H9 (cell line): ENCODE measurements around the gene C10orf143. TPM values are rescaled to one million over a fixed set of nuclear protein-coding genes. Genes with fewer than 3 reads are reported as not detected.

Source experiments
- DNase-seq: peaks from one replicate; pipeline ENCODE4 v3.0.0-alpha.2; 2017
- H2AFZ ChIP-seq: one replicate; pipeline ENCODE4 v1.6.1; 2013; ENCODE audit warnings: mild to moderate bottlenecking, low read length, control low read depth, moderate library complexity
- H2AK5ac ChIP-seq: 2 replicates; pipeline ENCODE4 v1.6.1; 2013; ENCODE audit warnings: low read length, control low read depth, mixed read lengths; ENCODE audit not compliant: insufficient read length
- H2BK120ac ChIP-seq: one replicate; pipeline ENCODE4 v1.6.1; 2013; ENCODE audit warnings: low read depth, mild to moderate bottlenecking, low read length, control low read depth, inconsistent platforms; ENCODE audit not compliant: poor library complexity, severe bottlenecking
- H2BK12ac ChIP-seq: 2 replicates; pipeline ENCODE4 v1.6.1; 2013; ENCODE audit warnings: low read length, control low read depth, mixed read lengths, low read depth; ENCODE audit not compliant: insufficient read length
- H2BK15ac ChIP-seq: 2 replicates; pipeline ENCODE4 v1.6.1; 2013; ENCODE audit warnings: low read depth, low read length, control low read depth
- H2BK20ac ChIP-seq: one replicate; pipeline ENCODE4 v1.6.1; 2013; ENCODE audit warnings: low read depth, mild to moderate bottlenecking, low read length, control low read depth, inconsistent platforms; ENCODE audit not compliant: poor library complexity, severe bottlenecking
- H2BK5ac ChIP-seq: 2 replicates; pipeline ENCODE4 v1.6.1; 2013; ENCODE audit warnings: low read length, control low read depth, mixed read lengths; ENCODE audit not compliant: insufficient read length
- H3K14ac ChIP-seq: 2 replicates; pipeline ENCODE4 v1.6.1; 2013; ENCODE audit warnings: low read length, control low read depth; ENCODE audit not compliant: insufficient read depth
- H3K18ac ChIP-seq: 2 replicates; pipeline ENCODE4 v1.6.1; 2013; ENCODE audit warnings: low read depth, mild to moderate bottlenecking, mixed read lengths, low read length, control low read depth; ENCODE audit not compliant: insufficient read length
- H3K23ac ChIP-seq: 2 replicates; pipeline ENCODE4 v1.6.1; 2013; ENCODE audit warnings: low read length, control low read depth, mixed read lengths, low read depth; ENCODE audit not compliant: insufficient read length
- H3K23me2 ChIP-seq: 2 replicates; pipeline ENCODE4 v1.6.1; 2013; ENCODE audit warnings: low read depth, mild to moderate bottlenecking, mixed read lengths, low read length, control low read depth; ENCODE audit not compliant: insufficient read length, poor library complexity, severe bottlenecking
- H3K27ac ChIP-seq: 2 replicates; pipeline ENCODE4 v1.5.1; 2013; ENCODE audit warnings: low read length, control low read depth, mixed read lengths, low read depth; ENCODE audit not compliant: insufficient read length
- H3K27me3 ChIP-seq: 2 replicates; pipeline ENCODE4 v1.6.1; 2013; ENCODE audit warnings: low read length, control low read depth, inconsistent platforms; ENCODE audit not compliant: insufficient read depth
- H3K4ac ChIP-seq: 2 replicates; pipeline ENCODE4 v1.6.1; 2013; ENCODE audit warnings: low read depth, mild to moderate bottlenecking, control low read depth, inconsistent platforms, low read length, moderate library complexity
- H3K4me1 ChIP-seq: 2 replicates; pipeline ENCODE4 v1.6.1; 2013; ENCODE audit warnings: low read length, control low read depth, inconsistent platforms; ENCODE audit not compliant: insufficient read depth
- H3K4me2 ChIP-seq: 2 replicates; pipeline ENCODE4 v1.6.1; 2013; ENCODE audit warnings: low read length, control low read depth, mixed read lengths; ENCODE audit not compliant: insufficient read length, insufficient read depth
- H3K56ac ChIP-seq: 2 replicates; pipeline ENCODE4 v1.6.1; 2013; ENCODE audit warnings: low read depth, mild to moderate bottlenecking, mixed read lengths, low read length, control low read depth; ENCODE audit not compliant: insufficient read length
- H3K79me1 ChIP-seq: 2 replicates; pipeline ENCODE4 v1.6.1; 2013; ENCODE audit warnings: low read depth, mild to moderate bottlenecking, moderate library complexity, low read length, control low read depth, inconsistent platforms; ENCODE audit not compliant: insufficient read depth, poor library complexity, severe bottlenecking
- H3K79me2 ChIP-seq: 2 replicates; pipeline ENCODE4 v1.6.1; 2013; ENCODE audit warnings: low read length, control low read depth, inconsistent platforms; ENCODE audit not compliant: insufficient read depth
- H3K9ac ChIP-seq: 2 replicates; pipeline ENCODE4 v1.6.1; 2013; ENCODE audit warnings: low read length, control low read depth, mixed read lengths; ENCODE audit not compliant: insufficient read length; ENCODE audit errors: extremely low read depth
- H3K9me3 ChIP-seq: one replicate; pipeline ENCODE4 v1.6.1; 2013; ENCODE audit warnings: low read depth, low read length, inconsistent platforms; ENCODE audit not compliant: control insufficient read depth
- H3T11ph ChIP-seq: one replicate; pipeline ENCODE4 v1.6.1; 2013; ENCODE audit warnings: mild to moderate bottlenecking, low read length, control low read depth, inconsistent platforms
- H4K20me1 ChIP-seq: one replicate; pipeline ENCODE4 v1.6.1; 2013; ENCODE audit not compliant: control insufficient read depth, insufficient read length, insufficient read depth
- H4K5ac ChIP-seq: 2 replicates; pipeline ENCODE4 v1.6.1; 2013; ENCODE audit warnings: low read depth, mild to moderate bottlenecking, mixed read lengths, low read length, control low read depth; ENCODE audit not compliant: insufficient read length
- H4K8ac ChIP-seq: replicated peaks from 2 replicates; pipeline ENCODE4 v1.6.1; 2013; ENCODE audit warnings: low read length, control low read depth, mixed read lengths, low read depth; ENCODE audit not compliant: insufficient read length
- H4K91ac ChIP-seq: 2 replicates; pipeline ENCODE4 v1.6.1; 2013; ENCODE audit warnings: low read depth, mild to moderate bottlenecking, moderate library complexity, mixed read lengths, low read length, control low read depth; ENCODE audit not compliant: insufficient read length
- H3K27ac Mint-ChIP-seq, 3 experiments: 2 replicates in 2 of 3; 3 replicates in 1 of 3; pipeline ENCODE4 v1.8.0; 2020 to 2021; ENCODE audit warnings: mixed read lengths in 3 of 3, mild to moderate bottlenecking in 1 of 3, moderate library complexity in 1 of 3
- H3K27me3 Mint-ChIP-seq: 2 replicates; pipeline ENCODE4 v1.8.0; 2021; ENCODE audit warnings: low read depth, mild to moderate bottlenecking, moderate library complexity, mixed read lengths
- H3K36me3 Mint-ChIP-seq, 3 experiments: 2 replicates in 2 of 3; 3 replicates in 1 of 3; pipeline ENCODE4 v1.8.0; 2020 to 2021; ENCODE audit warnings: low read depth in 3 of 3, mixed read lengths in 3 of 3; ENCODE audit not compliant: insufficient read depth in 1 of 3
- H3K4me1 Mint-ChIP-seq, 2 experiments: 2 replicates each; pipeline ENCODE4 v1.8.0; 2020; ENCODE audit warnings: mixed read lengths in 2 of 2
- H3K4me3 Mint-ChIP-seq, 2 experiments: 2 replicates in 1 of 2; 3 replicates in 1 of 2; pipeline ENCODE4 v1.8.0; 2020 to 2021; ENCODE audit warnings: mild to moderate bottlenecking in 2 of 2, mixed read lengths in 2 of 2, moderate library complexity in 1 of 2
- H3K9me3 Mint-ChIP-seq, 2 experiments: 2 replicates in 1 of 2; 3 replicates in 1 of 2; pipeline ENCODE4 v1.8.0; 2020; ENCODE audit warnings: mild to moderate bottlenecking in 2 of 2, mixed read lengths in 2 of 2, moderate library complexity in 1 of 2
- WGBS: extraction: QIAGEN DNeasy Blood & Tissue Kit; methylation state at CpG from one replicate; pipeline ENCODE4 v1.1.7; 2013; ENCODE audit warnings: missing lambda C conversion rate, low lambda C conversion rate, mixed read lengths; ENCODE audit not compliant: insufficient read length; ENCODE audit errors: extremely low coverage; 5-methylcytosine and 5-hydroxymethylcytosine counted together
- total RNA-seq: library from RNA; stranded (reverse); gene quantifications from 2 replicates; pipeline ENCODE4 v1.2.1, GENCODE V29; 2021
- TF ChIP-seq, protein P1 (sequence below): fragments of 200-600 bp; sonication (generic); conservative IDR thresholded peaks from 3 replicates; pipeline ENCODE4 v1.8.0; 2021; ENCODE audit warnings: antibody characterized with exemption, mild to moderate bottlenecking

Gene C10orf143
- total RNA-seq, 1 experiment from 2014 or later = 0.94 TPM

DNA sequence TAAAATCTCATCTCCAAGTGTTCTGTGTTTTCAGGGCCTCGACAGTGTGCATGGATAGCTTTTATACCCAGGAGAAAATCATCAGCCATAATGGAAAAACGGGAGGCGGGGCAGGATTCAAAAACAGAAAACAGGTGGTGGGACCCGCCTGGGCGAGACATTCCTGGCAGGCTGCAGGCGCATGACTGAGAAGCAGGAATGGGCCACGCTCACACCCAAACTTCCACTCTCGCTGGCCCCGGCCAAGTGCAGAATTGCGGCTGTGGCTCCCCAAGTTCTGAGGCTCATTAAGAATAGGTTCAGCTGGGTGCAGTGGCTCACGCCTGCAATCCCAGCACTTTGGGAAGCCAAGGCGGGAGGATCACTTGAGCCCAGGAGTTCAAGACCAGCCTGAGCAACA, 60.6 kb downstream of the C10orf143 start:
- Histone ChIP-seq H4K8ac (no peak overlapping the region), H3K23ac (no peak overlapping the region), H2AFZ (no peak overlapping the region), H3K56ac (no peak overlapping the region), H3K14ac (no peak overlapping the region), H2AK5ac (no peak overlapping the region), H3K18ac (no peak overlapping the region), H2BK5ac (no peak overlapping the region), H3K79me2 (no peaks in the 10 kb centered on the region), H2BK12ac (no peak overlapping the region), H4K5ac (no peak overlapping the region), H3K4ac (no peak overlapping the region), H4K20me1 (no peaks in the 10 kb centered on the region), H3K27ac (no peak overlapping the region), H2BK120ac (no peak overlapping the region), H3K9me3 (no peaks in the 10 kb centered on the region), H3K27me3 (no peaks in the 10 kb centered on the region), H3K9ac (no peak overlapping the region), H3K4me1 (no peaks in the 10 kb centered on the region; the same call in 1 of the 2 replicates), H2BK20ac (no peak overlapping the region), H3T11ph (no peak overlapping the region), H3K4me2 (no peak overlapping the region), H4K91ac (no peak overlapping the region), H3K23me2 (no peaks in the 10 kb centered on the region), H3K79me1 (no peaks in the 10 kb centered on the region), H2BK15ac (no peak overlapping the region)
- Mint-ChIP-seq H3K4me3 (no peak overlapping the region), H3K27me3 (peaks cover 8% of the 10 kb centered on the region), H3K9me3 (peaks cover 5 to 7% of the 10 kb centered on the region in 2 experiments; a peak in 4 of 5 replicates), H3K36me3 (no peaks in the 10 kb centered on the region), H3K4me1 (peaks cover 0 to 5% of the 10 kb centered on the region in 2 experiments; a peak in 3 of 4 replicates), H3K27ac (no peak overlapping the region)
- no peak for DNase-seq
- TF ChIP-seq, protein P1, sequence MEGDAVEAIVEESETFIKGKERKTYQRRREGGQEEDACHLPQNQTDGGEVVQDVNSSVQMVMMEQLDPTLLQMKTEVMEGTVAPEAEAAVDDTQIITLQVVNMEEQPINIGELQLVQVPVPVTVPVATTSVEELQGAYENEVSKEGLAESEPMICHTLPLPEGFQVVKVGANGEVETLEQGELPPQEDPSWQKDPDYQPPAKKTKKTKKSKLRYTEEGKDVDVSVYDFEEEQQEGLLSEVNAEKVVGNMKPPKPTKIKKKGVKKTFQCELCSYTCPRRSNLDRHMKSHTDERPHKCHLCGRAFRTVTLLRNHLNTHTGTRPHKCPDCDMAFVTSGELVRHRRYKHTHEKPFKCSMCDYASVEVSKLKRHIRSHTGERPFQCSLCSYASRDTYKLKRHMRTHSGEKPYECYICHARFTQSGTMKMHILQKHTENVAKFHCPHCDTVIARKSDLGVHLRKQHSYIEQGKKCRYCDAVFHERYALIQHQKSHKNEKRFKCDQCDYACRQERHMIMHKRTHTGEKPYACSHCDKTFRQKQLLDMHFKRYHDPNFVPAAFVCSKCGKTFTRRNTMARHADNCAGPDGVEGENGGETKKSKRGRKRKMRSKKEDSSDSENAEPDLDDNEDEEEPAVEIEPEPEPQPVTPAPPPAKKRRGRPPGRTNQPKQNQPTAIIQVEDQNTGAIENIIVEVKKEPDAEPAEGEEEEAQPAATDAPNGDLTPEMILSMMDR = no peak
- WGBS = no CpG with 5 or more reads among the region's 12 CpGs
